MM.1S (cell line): ENCODE data around the gene VEPH1.

Source experiments
- CTCF ChIP-seq: fragments of 300-600 bp; sonication (generic); IDR thresholded peaks from 2 replicates; pipeline ENCODE4 v1.5.1; 2016; ENCODE audit warnings: antibody characterized with exemption, low read length, mixed read lengths
- EZH2 ChIP-seq: fragments of 300-600 bp; sonication (generic); optimal IDR thresholded peaks from 2 replicates; pipeline ENCODE3; 2017; ENCODE audit warnings: low read depth, mild to moderate bottlenecking, antibody characterized with exemption, low read length, mixed read lengths
- EZH2phosphoT487 ChIP-seq: fragments of 300-600 bp; sonication (generic); IDR thresholded peaks from 2 replicates; pipeline ENCODE4 v1.6.1; 2018; ENCODE audit warnings: antibody characterized with exemption, low read length

DNA sequence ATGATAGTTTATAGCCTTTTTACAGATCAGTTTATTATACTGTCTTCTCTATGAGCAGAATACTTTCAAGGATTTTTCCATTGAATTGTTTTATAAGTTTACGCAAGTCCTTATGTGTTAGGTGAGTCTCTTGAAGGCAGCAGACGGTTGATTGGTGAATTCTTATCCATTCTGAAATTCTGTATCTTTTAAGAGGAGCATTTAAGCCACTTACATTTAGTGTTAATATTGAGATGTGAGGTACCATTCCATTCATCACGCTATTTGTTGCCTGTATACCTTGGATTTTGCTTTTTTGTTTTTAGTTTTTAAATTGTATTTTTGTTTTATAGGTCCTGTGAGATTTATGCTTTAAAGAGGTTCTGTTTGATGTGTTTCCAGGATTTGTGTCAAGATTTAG lies 32.5 kb upstream of the VEPH1 start:
- TF ChIP-seq CTCF (no peak), EZH2 (no peak), EZH2phosphoT487 (no peak)
